Ammon's horn (tissue), 1 donor: ENCODE measurements around the gene IL17RC.

Experiments
- DNase-seq: peaks from one replicate; pipeline ENCODE4 v3.0.0-alpha.2; 2016; ENCODE audit warnings: low spot score

The IL17RC gene

DNA sequence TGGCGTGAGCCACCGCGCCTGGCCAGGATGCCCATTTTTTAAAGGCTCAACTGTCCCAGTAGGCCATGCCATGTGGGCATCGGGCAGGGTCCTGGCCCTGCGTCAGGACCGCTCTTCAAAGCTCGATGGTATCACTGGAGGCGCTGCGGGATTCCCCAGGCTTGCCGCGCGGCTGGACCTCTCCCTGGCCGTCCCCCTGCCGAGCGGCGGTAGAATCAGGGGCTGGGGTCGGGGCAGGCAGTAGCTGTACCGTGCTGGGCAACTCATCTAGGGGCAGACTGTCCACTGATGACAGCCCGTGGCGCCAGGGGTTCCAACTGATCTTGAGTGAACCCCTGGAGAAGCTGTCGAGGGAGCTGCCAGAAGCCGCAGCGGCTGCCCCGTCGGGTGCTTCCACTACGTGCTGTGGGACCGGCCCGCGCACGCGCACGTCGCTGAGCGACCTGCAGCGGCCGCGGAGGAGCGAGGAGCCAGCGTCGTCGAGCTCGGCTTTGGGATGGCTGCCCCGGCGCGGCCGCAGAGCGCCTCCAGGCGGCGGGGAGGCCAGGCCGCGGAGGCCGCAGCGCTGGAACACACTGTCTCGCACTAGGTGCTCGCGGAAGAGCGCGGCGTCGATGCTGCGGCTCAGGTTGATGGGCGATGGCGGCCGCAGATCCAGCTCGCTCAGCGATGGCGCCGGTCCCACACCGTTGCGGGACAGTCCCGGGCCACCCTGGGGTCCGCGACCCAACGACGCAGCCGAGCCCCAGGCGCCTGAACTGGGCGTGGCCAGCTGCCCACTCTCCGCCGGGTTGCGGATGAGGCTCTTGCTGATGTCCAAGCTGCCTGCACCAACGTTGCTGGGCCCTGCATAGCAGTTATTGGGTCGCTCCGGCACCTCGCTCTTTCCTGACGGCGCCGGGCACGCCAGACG lies 29.5 kb downstream of the IL17RC start:
- peak; percentile 88 for DNase-seq

- DNase-seq = peak; percentile 65
Observed at GRCh38 chr3:9947025-9947995, 30.4 kb downstream of the IL17RC start.

DNA sequence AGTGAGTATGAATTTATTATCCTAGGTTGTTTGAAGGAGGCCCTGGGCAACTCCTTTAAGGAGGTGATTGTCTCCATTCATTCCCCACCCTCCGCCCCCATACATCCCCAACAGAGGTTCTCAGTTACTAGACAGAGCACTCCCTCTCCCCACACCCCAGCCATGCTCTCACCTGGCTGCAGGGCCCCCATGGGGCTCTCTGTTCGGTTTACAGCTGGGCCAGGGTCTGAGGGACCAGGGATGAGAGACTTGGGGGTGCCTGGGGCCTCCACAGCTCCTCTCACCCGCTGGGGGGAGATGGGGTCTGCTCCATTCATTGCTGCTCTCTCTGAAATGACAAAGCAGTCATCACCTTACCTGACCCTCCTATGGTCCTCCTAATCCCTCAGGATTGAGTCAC lies 31.7 kb downstream of the IL17RC start:
- no peak for DNase-seq

DNA sequence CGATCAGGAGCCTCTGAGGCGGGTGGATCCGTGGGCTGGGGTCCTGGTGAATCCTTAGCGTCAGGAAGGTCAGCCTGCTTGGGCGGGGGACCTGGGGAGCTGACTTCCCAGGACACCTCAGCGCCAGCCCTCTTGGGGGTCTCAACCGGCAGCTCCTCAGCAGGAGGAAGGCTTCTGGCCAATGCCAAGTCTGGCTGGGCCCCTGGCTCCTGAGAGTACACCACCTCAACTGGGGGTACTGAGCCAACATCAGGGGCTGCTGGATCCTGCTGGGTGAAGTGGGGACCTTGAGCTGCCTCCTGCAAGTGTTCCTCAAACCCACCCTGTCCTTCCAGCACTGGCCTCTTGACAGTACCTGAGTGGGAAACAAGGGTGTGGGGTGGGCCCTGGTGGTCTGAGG lies 32.2 kb downstream of the IL17RC start:
- no peak for DNase-seq

- DNase-seq = no peak
Observed at GRCh38 chr3:9949626-9950025, 32.7 kb downstream of the IL17RC start.

GRCh38 chr3:9951126-9951525 lies 34.2 kb downstream of the IL17RC start:
- DNase-seq = no peak

DNA sequence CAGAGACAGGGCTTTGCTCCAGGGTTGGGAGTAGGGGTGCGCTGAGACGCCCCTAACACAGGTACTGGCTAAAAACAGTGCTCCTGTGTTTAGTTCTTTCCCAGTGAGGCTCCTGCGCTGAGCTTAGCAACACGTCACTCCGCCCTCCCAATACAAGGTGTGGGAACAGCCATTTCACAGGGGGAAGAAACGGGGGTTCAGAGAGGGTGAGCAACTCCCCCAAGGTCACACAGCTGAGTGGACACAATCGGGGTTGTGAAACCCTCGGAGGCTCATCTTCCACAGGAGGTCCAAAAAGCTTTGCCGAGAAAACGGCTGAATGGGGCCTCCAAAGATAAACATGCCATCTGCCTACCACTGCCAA lies 34.7 kb downstream of the IL17RC start:
- DNase-seq = no peak

DNA sequence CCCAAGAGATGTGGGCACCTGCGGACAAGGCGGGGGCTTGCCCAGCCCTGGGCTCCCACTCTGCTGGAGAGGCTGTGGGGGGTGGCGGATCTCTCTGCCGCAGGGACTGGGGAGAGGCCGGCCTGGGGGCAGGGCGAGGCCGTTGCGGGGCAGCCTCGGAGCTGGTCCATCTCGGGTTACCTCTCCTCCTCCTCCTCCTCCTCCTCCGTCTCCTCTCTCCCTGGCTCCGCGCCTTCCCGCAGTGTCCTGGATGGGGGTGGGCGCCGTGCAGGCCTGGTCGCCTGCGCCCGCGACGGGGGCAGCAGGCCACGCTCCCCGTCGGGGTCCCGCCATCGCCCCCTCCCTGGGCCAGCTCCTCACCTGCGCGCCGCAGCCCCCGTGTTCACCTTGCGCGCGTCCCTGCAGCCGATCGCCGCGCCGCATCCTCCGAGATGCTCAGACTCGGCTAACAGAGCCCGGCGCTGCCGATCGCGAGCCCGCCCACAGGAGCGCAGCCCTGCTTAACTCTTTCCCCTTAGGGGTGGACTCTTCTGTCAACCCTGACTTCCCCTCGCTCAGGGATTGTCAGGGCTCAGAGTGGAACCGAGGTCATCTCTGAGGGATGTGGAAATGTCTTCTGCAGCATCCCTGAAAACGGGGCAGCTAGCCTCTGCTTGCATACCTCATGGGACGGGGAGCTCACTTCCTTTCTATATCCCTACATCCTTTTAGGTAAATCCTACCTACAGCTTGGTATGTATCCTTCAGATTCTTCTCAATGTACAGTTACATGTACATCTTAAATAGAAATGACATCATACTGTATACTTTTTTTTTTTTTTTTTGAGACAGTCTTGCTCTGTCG lies 35.3 kb downstream of the IL17RC start, which contains the start of gene PRRT3:
Gene PRRT3, minus strand, starts transcription at position 447 of the 844 bp plus-strand sequence. CDS start 2,293 bp downstream, outside the sequence.
- DNase-seq = peak; percentile 54

GRCh38 chr3:9955067-9955502 lies 38.2 kb downstream of the IL17RC start:
- no peak for DNase-seq

DNA sequence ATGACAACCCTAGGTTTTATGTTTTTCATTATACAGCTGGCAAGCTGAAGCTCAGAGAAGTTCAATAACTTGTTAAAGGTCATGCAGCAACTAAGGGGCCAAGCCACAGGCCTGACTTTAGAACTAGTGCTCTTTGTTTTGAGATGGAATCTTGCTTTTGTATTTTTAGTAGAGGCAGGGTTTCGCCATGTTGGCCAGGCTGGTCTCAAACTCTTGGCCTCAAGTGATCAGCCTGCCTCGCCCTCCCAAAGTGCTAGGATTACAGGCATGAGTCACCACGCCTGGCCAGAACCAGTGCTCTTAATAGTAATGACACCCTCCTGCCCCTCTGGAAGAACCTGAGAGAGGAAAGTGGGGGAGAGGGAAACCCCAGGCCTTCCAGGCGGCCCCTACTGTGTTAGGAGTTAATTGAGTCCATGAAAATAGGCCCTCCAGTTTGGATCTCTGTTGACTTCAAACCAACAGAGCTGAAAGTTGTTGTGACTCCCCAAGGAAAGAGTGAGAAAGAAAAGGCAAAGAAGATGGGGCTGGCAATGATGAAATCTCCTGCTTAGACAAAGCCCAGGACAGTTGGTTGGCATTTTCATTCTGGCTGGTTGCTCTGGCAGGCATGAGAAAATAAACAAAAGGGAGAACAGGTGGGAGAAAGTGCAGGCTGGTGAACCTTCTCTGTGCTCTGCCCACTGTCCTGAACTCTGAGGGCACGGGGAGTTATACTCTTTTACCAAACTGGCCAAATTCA lies 38.9 kb downstream of the IL17RC start:
- DNase-seq = no peak

- DNase-seq = no peak
Observed at GRCh38 chr3:9957214-9957613, 40.3 kb downstream of the IL17RC start.

- no peak for DNase-seq
Observed at GRCh38 chr3:9965200-9965875, 48.4 kb downstream of the IL17RC start.

DNA sequence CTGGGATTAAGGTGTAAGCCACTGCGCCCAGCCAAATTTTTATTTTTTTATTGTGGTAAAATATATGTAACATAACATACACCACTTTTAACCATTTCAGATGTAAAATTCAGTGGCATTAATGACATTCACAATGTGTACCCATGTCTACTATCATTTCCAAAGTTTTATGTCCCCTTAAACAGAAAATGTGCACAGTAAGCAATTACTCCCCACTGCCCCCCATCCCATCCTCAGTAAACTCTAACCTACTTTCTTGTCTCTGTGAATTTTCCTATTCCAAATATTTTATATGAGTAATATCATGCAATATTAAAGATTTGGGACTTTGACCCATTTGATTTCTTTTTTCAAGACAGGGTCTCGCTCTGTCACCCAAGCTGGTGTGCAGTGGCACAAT lies 49.9 kb downstream of the IL17RC start:
- DNase-seq = no peak

- no peak for DNase-seq
Observed at GRCh38 chr3:9969632-9970019, 52.7 kb downstream of the IL17RC start.

- DNase-seq = no peak
Observed at GRCh38 chr3:9970020-9970652, 53.2 kb downstream of the IL17RC start.

DNA sequence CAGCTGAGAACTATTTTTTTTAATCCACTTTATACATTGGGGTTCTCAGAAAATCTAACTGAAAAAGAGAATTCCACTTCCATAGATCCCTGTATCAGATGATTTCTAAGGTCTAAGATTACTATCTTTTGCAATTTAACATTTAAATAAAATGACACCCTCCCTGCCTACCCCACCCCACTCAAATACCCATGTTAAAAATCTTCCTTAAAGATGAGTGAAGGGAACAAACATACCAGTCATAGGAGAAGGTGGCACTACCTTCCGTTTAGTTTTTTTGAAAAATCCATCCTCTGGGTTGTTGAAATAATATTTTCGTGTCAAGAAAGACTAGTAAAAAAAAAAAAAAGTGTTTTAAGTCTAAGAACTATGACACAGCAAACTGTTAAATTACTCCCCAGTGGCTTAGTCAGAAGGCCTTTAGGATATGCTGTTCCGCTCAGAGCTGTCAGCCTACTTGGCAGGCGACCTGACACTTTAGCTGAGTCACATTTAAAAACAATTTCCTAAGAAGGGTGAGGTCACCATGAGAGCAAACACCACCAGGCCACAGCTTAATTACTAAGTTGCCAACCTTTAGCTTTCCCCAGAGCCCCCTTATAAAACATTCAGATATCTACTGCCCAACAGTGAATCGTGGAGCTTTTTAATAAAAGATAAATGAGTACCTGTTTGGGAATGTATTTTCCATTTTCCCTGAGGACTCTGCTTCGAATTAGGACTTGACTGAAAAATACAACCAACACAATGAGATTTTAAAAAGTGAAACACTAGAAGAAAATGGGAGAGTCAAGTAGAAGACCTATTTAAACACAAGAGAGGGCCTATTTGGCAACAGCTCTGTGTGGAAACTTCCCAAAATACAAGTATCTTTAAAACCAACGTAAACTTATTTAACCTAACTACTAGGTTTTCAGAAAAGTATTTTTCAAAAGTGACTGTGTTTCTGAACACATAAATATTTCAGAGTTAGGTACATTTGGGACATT lies 60.1 kb downstream of the IL17RC start:
- DNase-seq = peak; percentile 70

DNA sequence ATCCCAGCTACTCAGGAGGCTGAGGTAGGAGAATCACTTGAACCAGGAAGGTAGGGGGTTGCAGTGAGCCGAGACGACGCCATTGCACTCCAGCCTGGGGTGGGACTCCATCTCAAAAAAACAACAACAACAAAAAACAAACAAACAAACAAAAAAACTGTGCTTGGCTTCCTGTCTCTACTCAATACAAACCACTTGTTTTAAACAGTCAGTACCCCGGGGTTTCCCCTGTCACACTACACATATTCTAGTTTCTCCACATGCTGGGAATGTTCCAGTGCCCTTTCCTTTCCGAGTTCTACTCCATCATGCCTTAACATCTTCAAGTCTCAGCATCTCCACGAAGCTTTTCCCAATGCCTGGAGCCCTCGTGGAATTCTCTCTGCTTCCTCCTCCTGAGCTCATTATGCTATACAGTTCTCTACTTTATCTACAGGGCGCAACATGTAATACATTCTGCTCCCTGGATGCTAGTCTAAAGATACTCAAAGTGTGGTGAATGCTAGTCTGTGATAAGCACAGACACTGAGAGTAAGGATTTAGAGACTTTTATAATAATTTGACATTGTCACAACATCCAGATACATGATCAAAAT lies 61.9 kb downstream of the IL17RC start:
- DNase-seq = no peak

GRCh38 chr3:9980251-9980650 lies 63.4 kb downstream of the IL17RC start:
- no peak for DNase-seq
